ENCODE data around the gene ZBTB46.

The ZBTB46 gene

GRCh38 chr20:63837479-63837878 is 6.4 kb upstream of the ZBTB46 start:
- no peak for DNase-seq (ENCODE audit: low spot score)

- DNase-seq (ENCODE audit: low spot score), result no peak
These were observed 5.6 kb upstream of the ZBTB46 start for GRCh38 chr20:63836458-63837344.

- DNase-seq (ENCODE audit: low spot score), result peak; percentile 97
These were observed 4.2 kb upstream of the ZBTB46 start for GRCh38 chr20:63835021-63835858.

GRCh38 chr20:63834491-63834880 is 3.4 kb upstream of the ZBTB46 start:
- DNase-seq (ENCODE audit: low spot score), result no peak

- no peak for DNase-seq (ENCODE audit: low spot score)
These were observed 2.9 kb upstream of the ZBTB46 start for GRCh38 chr20:63833776-63834490.

- DNase-seq (ENCODE audit: low spot score), result no peak
These were observed 1.1 kb upstream of the ZBTB46 start for GRCh38 chr20:63831993-63832686.

GRCh38 chr20:63831646-63831992 is 555 bp upstream of the ZBTB46 start:
- DNase-seq (ENCODE audit: low spot score), result no peak

GRCh38 chr20:63829945-63830835 is 874 bp downstream of the ZBTB46 start:
- DNase-seq (ENCODE audit: low spot score), result peak; percentile 35

- DNase-seq (ENCODE audit: low spot score), result no peak
These were observed 1.5 kb downstream of the ZBTB46 start for GRCh38 chr20:63829603-63829944.

GRCh38 chr20:63828951-63829350 is 2.1 kb downstream of the ZBTB46 start:
- no peak for DNase-seq (ENCODE audit: low spot score)

GRCh38 chr20:63828545-63828944 is 2.5 kb downstream of the ZBTB46 start:
- DNase-seq (ENCODE audit: low spot score), result no peak

- no peak for DNase-seq (ENCODE audit: low spot score)
These were observed 2.9 kb downstream of the ZBTB46 start for GRCh38 chr20:63828124-63828523.

GRCh38 chr20:63826753-63827152 is 4.3 kb downstream of the ZBTB46 start:
- no peak for DNase-seq (ENCODE audit: low spot score)

- DNase-seq (ENCODE audit: low spot score), result no peak
These were observed 5.5 kb downstream of the ZBTB46 start for GRCh38 chr20:63825331-63826118.

GRCh38 chr20:63823691-63824311 is 7.3 kb downstream of the ZBTB46 start:
- no peak for DNase-seq (ENCODE audit: low spot score)

- DNase-seq (ENCODE audit: low spot score), result no peak
These were observed 8.8 kb downstream of the ZBTB46 start for GRCh38 chr20:63822276-63822696.

- DNase-seq (ENCODE audit: low spot score), result no peak
These were observed 9.3 kb downstream of the ZBTB46 start for GRCh38 chr20:63821811-63822210.

- peak; percentile 52 for DNase-seq (ENCODE audit: low spot score)
These were observed 11.7 kb downstream of the ZBTB46 start for GRCh38 chr20:63819224-63819921.
